ENCODE results near the gene DDX60. TPM values are rescaled to one million over a fixed set of nuclear protein-coding genes. Genes with fewer than 3 reads are reported as not detected.

DDX60 gene
- total RNA-seq, 1 donor from 2014 or later = 17.9 TPM

GRCh38 chr4:168273838-168274237 lies 44.7 kb downstream of the DDX60 start:
- TF ChIP-seq CTCF (IDR thresholded peaks at IDR 0.05) = no peak
- ATAC-seq (ENCODE audit: low read depth) = no peak
- POLR2A ChIA-PET = no interaction called here
- CTCF ChIA-PET = no interaction called here
- intact Hi-C loops (cut with micrococcal nuclease) = no loop called here
- DNase-seq = no peak
- Mint-ChIP-seq H3K9me3 (no peaks in the 10 kb centered on the region), H3K4me1 (no peaks in the 10 kb centered on the region), H3K36me3 (ENCODE audit: low read depth) (peaks cover 84% of the 10 kb centered on the region), H3K27me3 (no peaks in the 10 kb centered on the region), H3K4me3 (no peak overlapping the region), H3K27ac (no peak overlapping the region)

- TF ChIP-seq CTCF (IDR thresholded peaks at IDR 0.05) = no peak
- Mint-ChIP-seq H3K36me3 (ENCODE audit: low read depth) (peaks cover 85% of the 10 kb centered on the region), H3K27me3 (no peaks in the 10 kb centered on the region), H3K4me1 (no peaks in the 10 kb centered on the region), H3K9me3 (no peaks in the 10 kb centered on the region), H3K4me3 (no peak overlapping the region), H3K27ac (no peak overlapping the region)
- POLR2A ChIA-PET = no interaction called here
- no peak for DNase-seq
- intact Hi-C loops (cut with micrococcal nuclease) = no loop called here
- ATAC-seq (ENCODE audit: low read depth) = no peak
- CTCF ChIA-PET = no interaction called here
Measured at GRCh38 chr4:168272488-168272887, 46.1 kb downstream of the DDX60 start.

- DNase-seq (no peak), ATAC-seq (ENCODE audit: low read depth) (no peak)
- intact Hi-C loops (cut with micrococcal nuclease) = no loop called here
- CTCF ChIA-PET = no interaction called here
- Mint-ChIP-seq H3K27ac (no peak overlapping the region), H3K9me3 (no peaks in the 10 kb centered on the region), H3K36me3 (ENCODE audit: low read depth) (peaks cover 85% of the 10 kb centered on the region), H3K4me1 (no peaks in the 10 kb centered on the region), H3K4me3 (no peak overlapping the region), H3K27me3 (no peaks in the 10 kb centered on the region)
- POLR2A ChIA-PET = no interaction called here
- no peak for TF ChIP-seq CTCF (IDR thresholded peaks at IDR 0.05)
Measured at GRCh38 chr4:168269896-168270295, 48.7 kb downstream of the DDX60 start.

- CTCF ChIA-PET = no interaction called here
- Mint-ChIP-seq H3K27me3 (no peaks in the 10 kb centered on the region), H3K9me3 (no peaks in the 10 kb centered on the region), H3K4me3 (no peak overlapping the region), H3K27ac (no peak overlapping the region), H3K4me1 (no peaks in the 10 kb centered on the region), H3K36me3 (ENCODE audit: low read depth) (peaks cover 78% of the 10 kb centered on the region)
- no peak for ATAC-seq (ENCODE audit: low read depth)
- DNase-seq = no peak
- TF ChIP-seq CTCF (IDR thresholded peaks at IDR 0.05) = no peak
- POLR2A ChIA-PET = no interaction called here
- intact Hi-C loops (cut with micrococcal nuclease) = no loop called here
Measured at GRCh38 chr4:168265327-168265726, 53.2 kb downstream of the DDX60 start.

GRCh38 chr4:168264903-168265302 lies 53.6 kb downstream of the DDX60 start:
- no peaks in the 10 kb centered on the region for H3K9me3 Mint-ChIP-seq
- no peak for TF ChIP-seq CTCF (IDR thresholded peaks at IDR 0.05)
- ChIA-PET CTCF (no interaction called here), POLR2A (no interaction called here)
- peaks cover 77% of the 10 kb centered on the region for H3K36me3 Mint-ChIP-seq (ENCODE audit: low read depth)
- H3K4me1 Mint-ChIP-seq = no peaks in the 10 kb centered on the region
- H3K27ac Mint-ChIP-seq = no peak overlapping the region
- DNase-seq (no peak), ATAC-seq (ENCODE audit: low read depth) (no peak)
- intact Hi-C loops (cut with micrococcal nuclease) = no loop called here
- no peak overlapping the region for H3K4me3 Mint-ChIP-seq
- H3K27me3 Mint-ChIP-seq = no peaks in the 10 kb centered on the region

All from activated B cell treated with CpG ODN at 0.5 μM for 24 hours (primary cell).